Measurements from ENCODE around the gene PML.

GRCh38 chr15:74028646-74029045 lies 34.1 kb downstream of the PML start:
- TF ChIP-seq ZNF701 (tag by site-specific recombination; IDR thresholded peaks at IDR 0.05) (no peak), ZNF350 (tag by site-specific recombination; IDR thresholded peaks at IDR 0.05) (no peak), ZNF174 (tag by site-specific recombination; IDR thresholded peaks at IDR 0.05) (no peak), ZNF600 (tag by site-specific recombination; IDR thresholded peaks at IDR 0.05) (no peak), SP2 (tag by site-specific recombination; IDR thresholded peaks at IDR 0.05) (no peak), ZNF18 (tag by site-specific recombination; IDR thresholded peaks at IDR 0.05) (no peak), REST (tag by site-specific recombination; IDR thresholded peaks at IDR 0.05) (no peak), ZBTB8A (tag by site-specific recombination; IDR thresholded peaks at IDR 0.05) (no peak), CTCF (tag by site-specific recombination; IDR thresholded peaks at IDR 0.05) (no peak), ZEB2 (tag by site-specific recombination; IDR thresholded peaks at IDR 0.05) (no peak), ZNF530 (tag by site-specific recombination; IDR thresholded peaks at IDR 0.05; ENCODE audit: low read depth) (no peak), TCF7L2 (IDR thresholded peaks at IDR 0.05; ENCODE audit: borderline replicate concordance, low read depth, low read length) (no peak), ZNF133 (tag by site-specific recombination; IDR thresholded peaks at IDR 0.05) (no peak)
